CD4-positive, CD25-positive, alpha-beta regulatory T cell (primary cell): Measurements from ENCODE around the gene KNSTRN. TPM values are rescaled to one million over a fixed set of nuclear protein-coding genes. Genes with fewer than 3 reads are reported as not detected.

Experiments used
- ATAC-seq, 2 donors: fragments of 150-1000 bp; cut with Tn5 transposase; one replicate each; pipeline ENCODE4 v1.10.0; 2021; ENCODE audit warnings: low read depth in 2 of 2, moderate number of reproducible peaks in 2 of 2, moderate library complexity in 1 of 2
- DNase-seq, 3 donors: peaks; one replicate each; pipeline versions ENCODE4 v3.0.0 to v3.0.0-alpha.2; 2012 to 2022; ENCODE audit warnings: mixed read lengths in 1 of 3
- H3K27ac ChIP-seq: one replicate; pipeline ENCODE4 v1.7.0; 2013; ENCODE audit warnings: mild to moderate bottlenecking, low read length; ENCODE audit not compliant: insufficient read depth, poor library complexity, severe bottlenecking
- H3K27me3 ChIP-seq: one replicate; pipeline ENCODE4 v1.7.0; 2013; ENCODE audit warnings: low read length; ENCODE audit not compliant: control insufficient read depth, insufficient read depth
- H3K36me3 ChIP-seq: one replicate; pipeline ENCODE4 v1.7.0; 2013; ENCODE audit warnings: mild to moderate bottlenecking, low read length, moderate library complexity; ENCODE audit not compliant: control insufficient read depth, insufficient read depth
- H3K4me1 ChIP-seq: 2 replicates; pipeline ENCODE4 v1.7.0; 2013; ENCODE audit warnings: mild to moderate bottlenecking, low read length; ENCODE audit not compliant: insufficient read depth, control insufficient read depth, poor library complexity, severe bottlenecking
- H3K4me3 ChIP-seq: one replicate; pipeline ENCODE4 v1.7.0; 2013; ENCODE audit warnings: low read depth, mild to moderate bottlenecking, low read length, moderate library complexity
- H3K9me3 ChIP-seq, 2 experiments: 1 replicate in 1 of 2; 2 replicates in 1 of 2; pipeline ENCODE4 v1.7.0; 2013; ENCODE audit warnings: low read length in 2 of 2, mild to moderate bottlenecking in 1 of 2, moderate library complexity in 1 of 2; ENCODE audit not compliant: control insufficient read depth in 2 of 2
- H3K27ac Mint-ChIP-seq, 3 donors: one replicate each; pipeline ENCODE4 v1.8.0; 2020 to 2022; ENCODE audit warnings: mild to moderate bottlenecking in 3 of 3, mixed read lengths in 3 of 3, moderate library complexity in 2 of 3
- H3K27me3 Mint-ChIP-seq: one replicate; pipeline ENCODE4 v1.8.0; 2022; ENCODE audit warnings: mild to moderate bottlenecking, mixed read lengths
- H3K36me3 Mint-ChIP-seq: one replicate; pipeline ENCODE4 v1.8.0; 2020; ENCODE audit warnings: mixed read lengths
- H3K4me1 Mint-ChIP-seq, 4 donors: one replicate each; pipeline ENCODE4 v1.8.0; 2020 to 2022; ENCODE audit warnings: mixed read lengths in 4 of 4, mild to moderate bottlenecking in 1 of 4
- H3K4me3 Mint-ChIP-seq, 4 donors: one replicate each; pipeline ENCODE4 v1.8.0; 2020 to 2022; ENCODE audit warnings: mild to moderate bottlenecking in 4 of 4, mixed read lengths in 4 of 4, moderate library complexity in 3 of 4
- H3K9me3 Mint-ChIP-seq, 7 donors: one replicate each; pipeline ENCODE4 v1.8.0; 2020 to 2022; ENCODE audit warnings: mixed read lengths in 7 of 7, mild to moderate bottlenecking in 3 of 7, moderate library complexity in 2 of 7
- polyA plus RNA-seq, 4 donors: library from polyadenylated mRNA; unstranded; fragments of 300-500 nt; fragmentation: Illumina TruSeq; gene quantifications; one replicate each; pipeline ENCODE4 v1.2.3, GENCODE V29; 2021
- total RNA-seq: library from RNA; stranded (reverse); gene quantifications from one replicate; pipeline ENCODE4 v1.2.3, GENCODE V29; 2022

KNSTRN gene
- total and polyA plus RNA-seq, 5 donors from 2014 or later, result 3.3 to 10.5 (median 4.6) TPM

- H3K36me3 Mint-ChIP-seq, result no peaks in the 10 kb centered on the region
- peaks cover 4% of the 10 kb centered on the region for H3K4me1 ChIP-seq
- H3K4me3 ChIP-seq, result no peak overlapping the region
- peaks cover 4% of the 10 kb centered on the region for H3K27me3 Mint-ChIP-seq
- H3K4me1 Mint-ChIP-seq, result peaks cover 0 to 5% (median 2%) of the 10 kb centered on the region in 4 donors
- DNase-seq, result no peak
- ATAC-seq, result no peak
- H3K27ac Mint-ChIP-seq, result no peak overlapping the region
- H3K9me3 Mint-ChIP-seq, result peaks cover 0 to 1% (median 0%) of the 10 kb centered on the region in 7 donors
- H3K27ac ChIP-seq, result no peak overlapping the region
- no peak overlapping the region for H3K4me3 Mint-ChIP-seq
- H3K9me3 ChIP-seq, result no peaks in the 10 kb centered on the region
- H3K36me3 ChIP-seq, result no peaks in the 10 kb centered on the region
- no peaks in the 10 kb centered on the region for H3K27me3 ChIP-seq
Measured at GRCh38 chr15:40349163-40349562, 33.4 kb upstream of the KNSTRN start.

GRCh38 chr15:40352281-40352901, 30.1 kb upstream of the KNSTRN start:
- Mint-ChIP-seq H3K27ac (no peak overlapping the region), H3K4me3 (no peak overlapping the region), H3K27me3 (peaks cover 10% of the 10 kb centered on the region), H3K9me3 (peaks cover 0 to 1% (median 0%) of the 10 kb centered on the region in 7 donors), H3K36me3 (no peaks in the 10 kb centered on the region), H3K4me1 (peaks cover 0 to 7% (median 2%) of the 10 kb centered on the region in 4 donors)
- Histone ChIP-seq H3K4me3 (no peak overlapping the region), H3K4me1 (no peaks in the 10 kb centered on the region), H3K27me3 (no peaks in the 10 kb centered on the region), H3K9me3 (no peaks in the 10 kb centered on the region), H3K27ac (no peak overlapping the region), H3K36me3 (no peaks in the 10 kb centered on the region)
- ATAC-seq (no peak), DNase-seq (no peak)

- Histone ChIP-seq H3K9me3 (no peaks in the 10 kb centered on the region), H3K4me3 (no peak overlapping the region), H3K4me1 (peaks cover 11% of the 10 kb centered on the region), H3K27ac (no peak overlapping the region), H3K27me3 (no peaks in the 10 kb centered on the region), H3K36me3 (no peaks in the 10 kb centered on the region)
- Mint-ChIP-seq H3K9me3 (peaks cover 0 to 1% (median 0%) of the 10 kb centered on the region in 7 donors), H3K27ac (no peak overlapping the region), H3K4me3 (no peak overlapping the region), H3K36me3 (no peaks in the 10 kb centered on the region), H3K4me1 (peaks cover 0 to 10% (median 5%) of the 10 kb centered on the region in 4 donors), H3K27me3 (peaks cover 10% of the 10 kb centered on the region)
- ATAC-seq (no peak), DNase-seq (no peak)
Measured at GRCh38 chr15:40353697-40354096, 28.8 kb upstream of the KNSTRN start.

GRCh38 chr15:40354408-40355171, 27.9 kb upstream of the KNSTRN start:
- H3K4me3 ChIP-seq, result no peak overlapping the region
- no peaks in the 10 kb centered on the region for H3K27me3 ChIP-seq
- Mint-ChIP-seq H3K36me3 (no peaks in the 10 kb centered on the region), H3K4me3 (no peak overlapping the region), H3K4me1 (peaks cover 0 to 14% (median 6%) of the 10 kb centered on the region in 4 donors), H3K27me3 (peaks cover 10% of the 10 kb centered on the region), H3K9me3 (peaks cover 0 to 1% (median 0%) of the 10 kb centered on the region in 7 donors), H3K27ac (no peak overlapping the region)
- no peak for ATAC-seq
- no peak overlapping the region for H3K27ac ChIP-seq
- H3K36me3 ChIP-seq, result no peaks in the 10 kb centered on the region
- no peaks in the 10 kb centered on the region for H3K9me3 ChIP-seq
- no peak for DNase-seq
- peaks cover 15% of the 10 kb centered on the region for H3K4me1 ChIP-seq

GRCh38 chr15:40355976-40356585, 26.4 kb upstream of the KNSTRN start:
- Mint-ChIP-seq H3K27me3 (peaks cover 10% of the 10 kb centered on the region), H3K9me3 (peaks cover 0 to 1% (median 0%) of the 10 kb centered on the region in 7 donors), H3K4me3 (peak overlapping the region in 2 of 4 donors; percentile 22 to 74), H3K4me1 (peaks cover 0 to 14% (median 6%) of the 10 kb centered on the region in 4 donors), H3K27ac (no peak overlapping the region), H3K36me3 (no peaks in the 10 kb centered on the region)
- Histone ChIP-seq H3K36me3 (no peaks in the 10 kb centered on the region), H3K4me3 (no peak overlapping the region), H3K27ac (no peak overlapping the region), H3K9me3 (no peaks in the 10 kb centered on the region), H3K4me1 (peaks cover 15% of the 10 kb centered on the region), H3K27me3 (no peaks in the 10 kb centered on the region)
- no peak for ATAC-seq
- DNase-seq, result no peak

- H3K9me3 ChIP-seq, result no peaks in the 10 kb centered on the region
- Mint-ChIP-seq H3K4me1 (peaks cover 0 to 17% (median 8%) of the 10 kb centered on the region in 4 donors), H3K9me3 (peaks cover 0 to 1% (median 0%) of the 10 kb centered on the region in 7 donors), H3K27me3 (peaks cover 10% of the 10 kb centered on the region), H3K36me3 (peaks cover 3% of the 10 kb centered on the region), H3K4me3 (peak overlapping the region; percentile 15 to 92 (median 80)), H3K27ac (no peak overlapping the region)
- H3K27ac ChIP-seq, result no peak overlapping the region
- H3K27me3 ChIP-seq, result no peaks in the 10 kb centered on the region
- DNase-seq (no peak), ATAC-seq (no peak)
- H3K36me3 ChIP-seq, result no peaks in the 10 kb centered on the region
- peaks cover 15% of the 10 kb centered on the region for H3K4me1 ChIP-seq
- H3K4me3 ChIP-seq, result peak overlapping the region; percentile 44
Measured at GRCh38 chr15:40357246-40357645, 25.3 kb upstream of the KNSTRN start.

GRCh38 chr15:40357723-40358470, 24.6 kb upstream of the KNSTRN start, which contains the start of gene DISP2:
TSS of gene DISP2 (plus strand) at chr15:40358219. CDS start at chr15:40358322, 103 bp downstream.
- H3K4me1 Mint-ChIP-seq, result peaks cover 0 to 21% (median 10%) of the 10 kb centered on the region in 4 donors
- H3K27me3 Mint-ChIP-seq, result peaks cover 10% of the 10 kb centered on the region
- no peak within 1 kb of the TSS for H3K27ac ChIP-seq
- H3K27me3 ChIP-seq, result no peaks in the 10 kb centered on the region
- H3K36me3 ChIP-seq, result no peaks in the 10 kb centered on the region
- peaks cover 15% of the 10 kb centered on the region for H3K4me1 ChIP-seq
- peak; percentile 87 for ATAC-seq
- no peaks in the 10 kb centered on the region for H3K9me3 ChIP-seq
- H3K4me3 ChIP-seq, result peak within 1 kb of the TSS; percentile 44
- H3K9me3 Mint-ChIP-seq, result peaks cover 0 to 1% (median 0%) of the 10 kb centered on the region in 7 donors
- H3K4me3 Mint-ChIP-seq, result peak within 1 kb of the TSS; percentile 74 to 92 (median 86)
- H3K27ac Mint-ChIP-seq, result peak within 1 kb of the TSS in 1 of 3 donors; percentile 15
- peaks cover 8% of the 10 kb centered on the region for H3K36me3 Mint-ChIP-seq
- peak; percentile 84 to 91 (median 84) for DNase-seq
